ENCODE measurements around the gene IGF2.
"Not testable (repeated sequence)": the region's sequence is repeated elsewhere in the genome, so short reads cannot be mapped to it uniquely, and the experiment has no call there.

IGF2 gene

DNA sequence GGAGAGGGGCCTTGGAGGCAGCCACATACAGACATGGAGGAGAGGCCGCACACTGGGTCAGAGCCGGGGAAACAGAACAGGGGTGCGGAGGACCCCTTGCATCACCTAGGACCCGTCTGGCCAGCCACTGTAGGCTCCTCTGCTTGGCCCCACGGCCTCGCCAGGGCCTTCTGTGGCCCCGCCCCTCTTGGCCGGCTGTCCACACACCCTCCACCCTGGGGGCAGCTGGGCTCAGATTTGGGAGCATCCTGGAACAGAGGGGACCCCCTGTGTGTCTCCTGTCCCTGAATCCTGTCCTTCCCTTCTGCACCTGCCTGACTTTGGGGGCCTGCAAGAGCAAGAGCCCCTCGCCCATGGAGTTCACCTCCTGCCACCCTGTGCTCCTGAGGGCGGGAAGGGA is 40.3 kb upstream of the IGF2 start:
- Histone ChIP-seq H3K4me1 (ENCODE audit: control insufficient read depth, insufficient read depth, low read length) (no peaks in the 10 kb centered on the region), H3K36me3 (ENCODE audit: control insufficient read depth, insufficient read depth, low read length) (no peaks in the 10 kb centered on the region), H3K27me3 (ENCODE audit: control insufficient read depth, insufficient read depth, low read length, poor library complexity, severe bottlenecking) (no peaks in the 10 kb centered on the region), H3K4me3 (ENCODE audit: insufficient read depth, low read depth, low read length) (no peak overlapping the region), H3K27ac (ENCODE audit: insufficient read depth, low read depth, low read length, poor library complexity, severe bottlenecking) (no peak overlapping the region), H3K9me3 (ENCODE audit: control insufficient read depth, low read length) (no peaks in the 10 kb centered on the region)
- WGBS, 2 experiments, result 93% methylated on average over 10 of the region's 10 CpGs

DNA sequence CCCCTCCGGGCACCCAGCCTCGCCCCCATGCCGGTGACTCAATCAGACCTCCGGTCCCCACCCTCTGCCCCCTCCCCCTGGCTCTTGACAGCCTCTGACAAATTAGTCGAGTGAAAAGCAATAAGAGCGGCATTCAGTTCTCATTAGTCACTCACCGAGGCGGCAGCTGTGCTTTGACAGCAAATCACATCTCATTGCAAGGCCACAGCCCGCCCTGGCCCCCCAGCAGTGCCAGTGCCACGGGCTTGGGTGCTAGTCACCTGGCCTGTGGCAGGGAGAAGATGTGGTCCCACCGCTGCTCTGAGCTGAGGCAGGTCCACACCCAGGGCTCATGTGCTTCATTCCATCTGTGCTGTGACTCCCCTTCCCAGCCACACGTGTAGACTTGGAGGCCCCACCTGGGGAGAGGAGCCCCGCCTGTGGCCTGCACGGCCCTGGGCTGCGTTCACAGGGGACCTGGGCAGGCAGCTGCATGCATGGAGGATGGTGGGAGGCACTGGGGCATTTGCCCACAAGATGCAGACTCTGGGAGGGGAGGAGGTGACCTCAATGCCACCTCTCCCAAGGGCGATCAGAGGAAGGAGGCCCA is 39.8 kb upstream of the IGF2 start:
- WGBS, 2 experiments, result 64 to 74% methylated on average over 16 of the region's 16 CpGs
- no peak overlapping the region for H3K27ac ChIP-seq (ENCODE audit: insufficient read depth, low read depth, low read length, poor library complexity, severe bottlenecking)
- H3K4me1 ChIP-seq (ENCODE audit: control insufficient read depth, insufficient read depth, low read length), result no peaks in the 10 kb centered on the region
- H3K4me3 ChIP-seq (ENCODE audit: insufficient read depth, low read depth, low read length), result no peak overlapping the region
- no peaks in the 10 kb centered on the region for H3K36me3 ChIP-seq (ENCODE audit: control insufficient read depth, insufficient read depth, low read length)
- H3K27me3 ChIP-seq (ENCODE audit: control insufficient read depth, insufficient read depth, low read length, poor library complexity, severe bottlenecking), result no peaks in the 10 kb centered on the region
- H3K9me3 ChIP-seq (ENCODE audit: control insufficient read depth, low read length), result no peaks in the 10 kb centered on the region

DNA sequence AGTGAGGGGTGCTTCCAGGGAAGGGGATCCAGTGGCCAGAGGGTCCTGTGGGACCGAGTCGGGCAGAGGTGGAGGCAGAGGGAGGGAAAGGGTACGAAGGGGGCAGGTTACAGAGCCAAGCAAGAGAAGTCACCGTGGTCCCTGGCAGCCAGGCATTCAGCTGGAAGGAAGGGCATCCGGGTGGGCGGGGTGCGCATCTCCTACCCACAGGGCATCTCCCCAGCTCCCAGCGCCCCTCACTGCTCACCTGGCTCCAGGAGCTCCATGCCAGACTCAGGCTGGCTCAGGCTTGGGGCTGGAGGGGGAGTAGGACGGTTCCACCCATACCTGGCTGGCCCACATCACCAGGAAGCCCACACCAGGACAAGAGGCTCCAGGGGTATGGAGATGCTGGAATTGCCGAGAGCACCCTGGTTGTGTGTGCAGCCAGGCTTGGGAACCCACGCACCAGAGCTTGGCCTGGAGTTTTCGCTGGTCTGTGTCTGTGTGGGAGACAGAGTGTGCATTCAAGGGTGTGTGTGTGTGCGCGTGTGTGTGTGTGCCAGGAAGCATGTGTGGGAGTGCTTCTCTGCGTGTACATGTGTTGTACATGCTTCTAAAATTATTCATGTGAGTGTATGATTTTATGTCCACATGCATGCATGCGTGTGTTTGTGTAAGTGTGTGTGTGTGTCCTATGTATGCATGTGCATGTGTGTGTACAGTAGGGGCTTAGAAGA is 39.0 kb upstream of the IGF2 start:
- H3K27ac ChIP-seq (ENCODE audit: insufficient read depth, low read depth, low read length, poor library complexity, severe bottlenecking); H3K36me3 ChIP-seq (ENCODE audit: control insufficient read depth, insufficient read depth, low read length); H3K4me1 ChIP-seq (ENCODE audit: control insufficient read depth, insufficient read depth, low read length); H3K4me3 ChIP-seq (ENCODE audit: insufficient read depth, low read depth, low read length); H3K9me3 ChIP-seq (ENCODE audit: control insufficient read depth, low read length); H3K27me3 ChIP-seq (ENCODE audit: control insufficient read depth, insufficient read depth, low read length, poor library complexity, severe bottlenecking): not testable (repeated sequence)
- 87 to 88% methylated on average over 14 to 15 of the region's 16 CpGs for WGBS, 2 experiments

DNA sequence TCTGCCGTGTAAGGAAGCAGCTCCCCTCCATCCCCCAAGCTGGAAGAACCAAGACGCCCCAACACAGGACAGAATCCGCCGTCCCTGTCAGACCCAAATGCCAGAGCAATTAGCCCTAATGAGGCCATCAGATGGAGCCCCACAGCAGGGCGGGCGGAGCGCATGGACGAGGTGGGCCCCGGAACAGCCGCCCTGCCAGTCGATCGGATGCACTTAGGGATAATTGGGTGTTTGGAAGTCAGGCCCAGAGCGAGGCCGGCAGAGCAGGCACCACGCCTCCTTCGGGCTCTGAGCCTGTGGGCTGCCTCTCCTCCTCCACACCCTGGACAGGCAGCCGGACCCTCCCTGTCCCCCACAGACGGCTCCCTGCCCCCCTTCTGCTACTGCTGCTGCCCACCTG is 37.9 kb upstream of the IGF2 start:
- H3K27me3 ChIP-seq (ENCODE audit: control insufficient read depth, insufficient read depth, low read length, poor library complexity, severe bottlenecking), result no peaks in the 10 kb centered on the region
- H3K27ac ChIP-seq (ENCODE audit: insufficient read depth, low read depth, low read length, poor library complexity, severe bottlenecking), result no peak overlapping the region
- H3K4me1 ChIP-seq (ENCODE audit: control insufficient read depth, insufficient read depth, low read length), result peaks cover under 1% of the 10 kb centered on the region
- WGBS, 2 experiments, result 88 to 89% methylated on average over 18 of the region's 18 CpGs
- no peaks in the 10 kb centered on the region for H3K9me3 ChIP-seq (ENCODE audit: control insufficient read depth, low read length)
- no peaks in the 10 kb centered on the region for H3K36me3 ChIP-seq (ENCODE audit: control insufficient read depth, insufficient read depth, low read length)
- H3K4me3 ChIP-seq (ENCODE audit: insufficient read depth, low read depth, low read length), result no peak overlapping the region

DNA sequence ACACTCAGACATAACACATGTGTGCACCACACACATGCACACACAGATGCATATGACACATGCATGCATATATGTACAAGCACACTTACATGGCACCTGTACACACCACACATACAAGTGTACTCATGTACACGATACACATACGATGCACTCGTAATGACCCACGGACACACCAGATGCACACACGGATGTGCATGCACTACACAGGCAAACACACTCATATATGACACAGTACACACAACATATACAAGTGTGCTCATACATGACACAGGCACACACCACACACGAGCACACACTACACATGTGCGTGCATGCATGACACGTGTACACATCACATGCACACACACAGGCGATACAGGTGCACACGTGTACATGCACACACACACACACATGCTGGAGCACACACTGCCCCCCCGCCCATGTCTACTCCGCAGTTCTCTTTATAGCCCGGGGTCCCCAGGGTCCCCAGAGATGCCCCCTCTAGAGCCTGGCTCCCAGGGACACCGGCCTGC is 37.3 kb upstream of the IGF2 start:
- Histone ChIP-seq H3K4me1 (ENCODE audit: control insufficient read depth, insufficient read depth, low read length) (peaks cover 6% of the 10 kb centered on the region), H3K9me3 (ENCODE audit: control insufficient read depth, low read length) (no peaks in the 10 kb centered on the region), H3K27me3 (ENCODE audit: control insufficient read depth, insufficient read depth, low read length, poor library complexity, severe bottlenecking) (peaks cover 2% of the 10 kb centered on the region), H3K27ac (ENCODE audit: insufficient read depth, low read depth, low read length, poor library complexity, severe bottlenecking) (no peak overlapping the region), H3K36me3 (ENCODE audit: control insufficient read depth, insufficient read depth, low read length) (no peaks in the 10 kb centered on the region), H3K4me3 (ENCODE audit: insufficient read depth, low read depth, low read length) (no peak overlapping the region)
- 95% methylated on average over 14 of the region's 14 CpGs for WGBS, 2 experiments

DNA sequence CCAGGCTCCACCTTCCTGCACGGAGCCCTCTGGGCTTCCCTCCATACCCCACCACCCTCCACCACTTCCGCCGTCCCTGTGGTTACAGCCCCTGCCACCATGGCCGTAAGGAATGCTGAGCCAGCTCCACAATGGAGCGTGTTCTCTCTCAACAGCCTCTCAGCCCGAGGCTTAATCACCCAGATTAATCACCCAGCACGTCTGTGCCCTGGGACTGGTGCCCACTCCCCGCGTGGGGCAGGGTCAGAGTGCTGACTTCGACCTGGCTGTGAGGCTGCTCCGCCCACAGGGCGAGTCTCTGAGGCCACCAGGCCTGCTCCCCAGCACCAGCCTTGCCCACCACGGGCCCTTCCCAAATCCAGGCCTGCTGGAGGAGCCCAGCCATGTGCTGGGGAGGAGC is 36.5 kb upstream of the IGF2 start:
- 86 to 88% methylated on average over 13 of the region's 13 CpGs for WGBS, 2 experiments
- Histone ChIP-seq H3K4me1 (ENCODE audit: control insufficient read depth, insufficient read depth, low read length) (peaks cover 9% of the 10 kb centered on the region), H3K36me3 (ENCODE audit: control insufficient read depth, insufficient read depth, low read length) (no peaks in the 10 kb centered on the region), H3K27ac (ENCODE audit: insufficient read depth, low read depth, low read length, poor library complexity, severe bottlenecking) (no peak overlapping the region), H3K4me3 (ENCODE audit: insufficient read depth, low read depth, low read length) (no peak overlapping the region), H3K9me3 (ENCODE audit: control insufficient read depth, low read length) (no peaks in the 10 kb centered on the region), H3K27me3 (ENCODE audit: control insufficient read depth, insufficient read depth, low read length, poor library complexity, severe bottlenecking) (peaks cover 3% of the 10 kb centered on the region)

DNA sequence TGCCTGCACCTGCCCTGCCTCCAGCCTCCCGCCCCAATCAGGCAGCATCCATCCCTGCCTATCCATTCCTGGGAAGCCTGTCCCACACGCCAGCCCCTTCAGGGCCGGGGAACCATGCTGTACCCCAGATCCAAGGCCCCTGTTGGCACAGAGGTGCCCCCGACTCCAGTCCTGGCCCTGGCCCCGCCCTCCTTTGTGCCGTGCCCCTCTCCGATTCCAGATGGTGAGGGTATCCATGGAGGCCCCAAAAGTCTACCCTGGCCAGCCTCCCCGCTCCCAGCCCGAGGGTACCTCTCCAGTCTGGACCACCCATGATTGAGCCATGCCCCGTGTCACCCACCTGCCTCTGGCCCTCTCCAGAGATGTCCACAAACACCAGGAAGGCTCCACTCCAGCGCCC is 35.2 kb upstream of the IGF2 start:
- Histone ChIP-seq H3K27ac (ENCODE audit: insufficient read depth, low read depth, low read length, poor library complexity, severe bottlenecking) (no peak overlapping the region), H3K27me3 (ENCODE audit: control insufficient read depth, insufficient read depth, low read length, poor library complexity, severe bottlenecking) (peaks cover 3% of the 10 kb centered on the region), H3K36me3 (ENCODE audit: control insufficient read depth, insufficient read depth, low read length) (no peaks in the 10 kb centered on the region), H3K4me3 (ENCODE audit: insufficient read depth, low read depth, low read length) (no peak overlapping the region), H3K4me1 (ENCODE audit: control insufficient read depth, insufficient read depth, low read length) (peaks cover 21% of the 10 kb centered on the region), H3K9me3 (ENCODE audit: control insufficient read depth, low read length) (no peaks in the 10 kb centered on the region)
- 95% methylated on average over 11 of the region's 11 CpGs for WGBS, 2 experiments

DNA sequence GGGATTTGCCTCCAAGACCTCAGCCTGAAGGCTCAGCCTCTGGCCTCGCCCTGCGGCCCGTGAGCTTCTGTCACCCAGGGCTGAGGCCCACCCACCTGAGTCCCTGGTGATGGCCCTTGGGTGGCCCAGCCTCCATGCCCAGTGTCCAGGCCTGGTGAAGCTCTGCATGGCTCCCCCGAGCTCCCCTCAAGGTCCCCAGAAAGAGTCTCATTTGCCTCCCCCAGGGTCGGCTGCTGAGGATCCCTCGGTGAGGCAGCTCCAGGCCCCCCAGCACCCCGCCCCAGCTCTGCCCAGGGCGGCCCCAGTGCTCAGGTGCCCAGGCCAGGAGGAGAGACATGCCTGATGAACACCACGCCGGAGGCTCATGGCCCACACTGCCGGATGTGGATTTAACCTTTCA is 34.6 kb upstream of the IGF2 start:
- Histone ChIP-seq H3K27ac (ENCODE audit: insufficient read depth, low read depth, low read length, poor library complexity, severe bottlenecking) (no peak overlapping the region), H3K9me3 (ENCODE audit: control insufficient read depth, low read length) (no peaks in the 10 kb centered on the region), H3K36me3 (ENCODE audit: control insufficient read depth, insufficient read depth, low read length) (no peaks in the 10 kb centered on the region), H3K27me3 (ENCODE audit: control insufficient read depth, insufficient read depth, low read length, poor library complexity, severe bottlenecking) (peaks cover 3% of the 10 kb centered on the region), H3K4me3 (ENCODE audit: insufficient read depth, low read depth, low read length) (no peak overlapping the region), H3K4me1 (ENCODE audit: control insufficient read depth, insufficient read depth, low read length) (peaks cover 27% of the 10 kb centered on the region)
- 92 to 93% methylated on average over 11 of the region's 11 CpGs for WGBS, 2 experiments

DNA sequence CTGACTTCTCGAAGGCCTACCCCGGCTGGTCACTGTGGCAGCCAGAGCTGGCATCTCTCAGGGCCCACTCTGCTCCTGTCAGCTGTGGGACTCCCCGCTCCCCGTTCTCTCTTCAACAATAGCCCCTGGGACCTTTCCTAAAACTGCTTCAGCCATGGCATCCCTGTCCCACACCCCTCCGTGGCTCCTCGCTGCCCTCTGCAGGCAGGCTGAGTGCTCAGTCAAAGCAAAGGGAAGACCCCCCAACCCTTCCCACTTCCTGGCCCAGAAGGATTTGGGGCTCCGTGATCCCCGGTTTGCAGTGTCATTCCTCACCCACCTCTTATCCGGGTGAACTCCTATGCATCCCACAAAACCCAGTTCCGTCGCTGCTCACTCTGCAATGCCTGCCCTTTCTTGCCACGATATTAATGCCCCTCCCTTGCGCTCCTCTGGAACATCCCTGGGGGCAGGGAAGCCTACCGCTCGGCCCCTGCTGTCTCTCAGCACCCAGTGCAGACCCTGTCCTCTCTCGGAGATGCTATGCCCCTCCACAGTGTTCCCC is 34.0 kb upstream of the IGF2 start:
- no peak overlapping the region for H3K4me3 ChIP-seq (ENCODE audit: insufficient read depth, low read depth, low read length)
- H3K27me3 ChIP-seq (ENCODE audit: control insufficient read depth, insufficient read depth, low read length, poor library complexity, severe bottlenecking), result peaks cover 3% of the 10 kb centered on the region
- WGBS, 2 experiments, result 79 to 80% methylated on average over 16 of the region's 16 CpGs
- no peaks in the 10 kb centered on the region for H3K36me3 ChIP-seq (ENCODE audit: control insufficient read depth, insufficient read depth, low read length)
- no peaks in the 10 kb centered on the region for H3K9me3 ChIP-seq (ENCODE audit: control insufficient read depth, low read length)
- H3K27ac ChIP-seq (ENCODE audit: insufficient read depth, low read depth, low read length, poor library complexity, severe bottlenecking), result no peak overlapping the region
- H3K4me1 ChIP-seq (ENCODE audit: control insufficient read depth, insufficient read depth, low read length), result peaks cover 28% of the 10 kb centered on the region

DNA sequence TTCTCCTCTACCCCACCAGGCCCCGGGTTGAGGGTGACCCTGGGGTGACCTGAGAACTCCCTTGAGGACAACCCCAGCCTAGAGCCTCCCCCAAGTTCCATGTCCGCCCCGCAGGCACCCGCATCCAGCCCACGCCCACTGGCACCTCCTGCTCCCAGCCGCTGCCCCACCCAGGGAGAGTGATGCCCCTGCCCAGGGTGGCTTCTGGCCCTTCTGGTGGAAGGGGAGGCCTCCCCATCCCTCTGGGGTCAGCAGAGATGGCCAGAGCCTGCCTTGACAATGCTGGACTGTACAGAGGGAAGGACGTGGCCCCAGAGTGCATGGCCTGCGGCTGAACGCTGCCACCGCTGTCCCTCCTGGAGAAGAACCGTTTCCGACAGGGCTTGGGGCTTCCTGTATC is 33.5 kb upstream of the IGF2 start:
- H3K27me3 ChIP-seq (ENCODE audit: control insufficient read depth, insufficient read depth, low read length, poor library complexity, severe bottlenecking), result peaks cover 3% of the 10 kb centered on the region
- no peak overlapping the region for H3K27ac ChIP-seq (ENCODE audit: insufficient read depth, low read depth, low read length, poor library complexity, severe bottlenecking)
- H3K36me3 ChIP-seq (ENCODE audit: control insufficient read depth, insufficient read depth, low read length), result no peaks in the 10 kb centered on the region
- peaks cover 32% of the 10 kb centered on the region for H3K4me1 ChIP-seq (ENCODE audit: control insufficient read depth, insufficient read depth, low read length)
- no peaks in the 10 kb centered on the region for H3K9me3 ChIP-seq (ENCODE audit: control insufficient read depth, low read length)
- no peak overlapping the region for H3K4me3 ChIP-seq (ENCODE audit: insufficient read depth, low read depth, low read length)
- 90 to 92% methylated on average over 12 of the region's 12 CpGs for WGBS, 2 experiments
